Heart left ventricle (tissue), 16 donors: Measurements from ENCODE around the gene ICA1L. TPM values are rescaled to one million over a fixed set of nuclear protein-coding genes. Genes with fewer than 3 reads are reported as not detected.
A peak's percentile ranks its signal among the peaks of the same experiment; 100 is the strongest.

Experiments used
- ATAC-seq, 4 donors: fragments of 200-7000 bp; cut with Tn5 transposase; one replicate each; pipeline ENCODE4 v1.9.1; 2020 to 2022; ENCODE audit warnings: moderate library complexity in 4 of 4, mild to moderate bottlenecking in 3 of 4, moderate number of reproducible peaks in 1 of 4
- DNase-seq, 5 donors: peaks; one replicate each; pipeline ENCODE4 v3.0.0-alpha.2; 2020
- H3K27ac ChIP-seq, 12 donors: fragments of 200-600 bp; sonication (generic) in 4 of 12; one replicate each; pipeline versions ENCODE4 v1.5.0 to v1.8.0; 2016 to 2022; ENCODE audit warnings: mild to moderate bottlenecking in 2 of 12
- H3K27me3 ChIP-seq, 9 donors: fragments of 200-600 bp; sonication (generic) in 2 of 9; one replicate each; pipeline versions ENCODE4 v1.5.1 to v1.8.0; 2016 to 2022; ENCODE audit warnings: mild to moderate bottlenecking in 3 of 9
- H3K36me3 ChIP-seq, 9 donors: fragments of 200-600 bp; sonication (generic) in 2 of 9; one replicate each; pipeline versions ENCODE4 v1.5.0 to v1.8.0; 2018 to 2022; ENCODE audit warnings: mild to moderate bottlenecking in 2 of 9
- H3K4me1 ChIP-seq, 12 donors: fragments of 200-600 bp; sonication (generic) in 4 of 12; one replicate each; pipeline versions ENCODE4 v1.5.0 to v1.8.0; 2016 to 2022; ENCODE audit warnings: mild to moderate bottlenecking in 3 of 12
- H3K4me3 ChIP-seq, 12 donors: fragments of 200-600 bp; sonication (generic) in 4 of 12; one replicate each; pipeline versions ENCODE4 v1.5.0 to v1.8.0; 2017 to 2022; ENCODE audit warnings: mild to moderate bottlenecking in 9 of 12, moderate library complexity in 4 of 12
- H3K9me3 ChIP-seq, 12 donors: fragments of 200-600 bp; sonication (generic) in 4 of 12; one replicate each; pipeline versions ENCODE4 v1.5.0 to v1.8.0; 2016 to 2022; ENCODE audit warnings: mild to moderate bottlenecking in 1 of 12
- CTCF ChIP-seq, 12 donors: fragments of 200-600 bp; sonication (generic) in 4 of 12; IDR thresholded peaks; one replicate each; pipeline versions ENCODE4 v1.5.0 to v1.8.0; 2018 to 2022; ENCODE audit warnings: antibody characterized with exemption in 12 of 12, mild to moderate bottlenecking in 5 of 12
- POLR2A ChIP-seq, 2 donors: fragments of 450-650 bp; IDR thresholded peaks; one replicate each; pipeline ENCODE4 v1.6.1; 2017; ENCODE audit warnings: antibody characterized with exemption in 2 of 2, mild to moderate bottlenecking in 2 of 2, moderate library complexity in 2 of 2
- WGBS, 4 donors: extraction: QIAGEN DNeasy Blood & Tissue Kit in 2 of 4; methylation state at CpG; one replicate each; pipeline versions ENCODE4 v1.1.5 to v1.1.7; 2013 to 2018; 5-methylcytosine and 5-hydroxymethylcytosine counted together
- intact Hi-C, 10 donors: fragments of 100-400 bp; cut with DNase I; formaldehyde crosslinking; loops; one replicate each; pipeline versions ENCODE4 v1.11.1 to v1.14.2; 2022
- polyA plus RNA-seq, 2 donors: library from polyadenylated mRNA; stranded (reverse); fragments of 200-250 nt; gene quantifications; one replicate each; pipeline ENCODE4 v1.2.3, GENCODE V29; 2013
- total RNA-seq, 9 donors: library from RNA; depleted of rRNA in 2 of 9; stranded (reverse); fragments of >200 nt in 2 of 9; fragmentation: NEBNext Ultra II Directional in 3 of 9; extraction: Animal tissue kit (Norgen Biotek cat#: 25700) in 3 of 9; gene quantifications; one replicate each; pipeline versions ENCODE4 v1.1.0 to v1.2.4, GENCODE V29; 2016 to 2023
- donor health status: ischemic (EF 13 %, LVEDD 7.1; RV severe dilation, severe dysfunction).
- donor health status: healthy with polysubstance abuse.
- donor health status: DM: no; HTN: yes; CAD: no.
- donor health status: DM: no; HTN: no; CAD: no.
- donor health status: ischemic (EF 25% LVEDD 6.9; RV normal size, moderate dysfunction).
- donor health status: ischemic (EF 25% LVEDD 5.7; RV mildly dilated, moderate dysfunction).
- donor health status: healthy.
- donor health status: DM: yes; HTN: yes; CAD: no.
- donor health status: ischemic (EF 35%, LVEDD 5.7; RV mildly dilated, moderate dysfunction).
- donor health status: nonischemic (EF 11% LVEDD 7.7; RV severe dilation, severe dysfunction).
- donor health status: DM: yes; HTN: yes; CAD: no.
- donor health status: PGD.
- donor health status: ischemic (EF 29% LVEDD 5.4; RV normal size, mild dysfunction).
- donor health status: nonischemic (EF 23%, LVEDD 6.1; RV moderate dilation, normal function).

ICA1L gene
- total and polyA plus RNA-seq, 11 donors = 1.5 to 9.2 (median 6.0) TPM

DNA sequence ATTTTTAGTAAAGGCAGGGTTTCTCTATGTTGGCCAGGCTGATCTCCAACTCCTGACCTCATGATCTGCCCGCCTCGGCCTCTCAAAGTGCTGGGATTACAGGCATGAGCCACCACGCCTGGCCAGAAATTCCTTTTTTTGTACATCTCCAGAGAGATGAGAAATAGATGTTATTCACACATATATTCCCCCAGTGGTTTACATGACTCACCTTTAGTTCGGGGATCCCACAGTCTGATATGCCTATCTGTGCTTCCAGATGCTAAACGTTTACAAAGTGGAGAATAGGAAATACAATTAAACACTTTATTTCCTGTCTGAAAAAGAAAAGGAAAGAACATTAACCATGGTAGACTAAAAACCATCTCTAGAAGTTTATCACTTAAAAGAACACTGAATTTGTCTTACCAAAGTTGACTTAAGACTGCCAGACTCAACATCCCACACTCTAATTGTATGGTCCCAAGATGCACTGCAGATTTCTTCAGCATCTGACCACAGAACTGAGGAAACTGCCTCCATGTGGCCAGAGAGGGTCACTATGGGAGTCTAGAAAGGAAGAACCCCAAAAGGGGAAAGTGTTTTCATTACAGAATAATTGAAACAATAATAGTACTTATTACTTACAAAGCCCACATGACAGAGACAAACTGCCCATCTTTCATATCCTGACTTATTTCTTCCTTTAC is 12.6 kb upstream of the ICA1L start:
- TF ChIP-seq POLR2A (IDR thresholded peaks at IDR 0.05) (no peak), CTCF (IDR thresholded peaks at IDR 0.05) (no peak)
- 75 to 88% (median 83%) methylated on average over 5 of the region's 5 CpGs for WGBS, 4 donors
- Histone ChIP-seq H3K27ac (no peak overlapping the region), H3K4me3 (no peak overlapping the region), H3K27me3 (no peaks in the 10 kb centered on the region), H3K4me1 (peaks cover 0 to 8% (median 0%) of the 10 kb centered on the region in 12 donors), H3K36me3 (peaks cover 0 to 79% (median 58%) of the 10 kb centered on the region in 9 donors), H3K9me3 (no peaks in the 10 kb centered on the region)
- no peak for ATAC-seq
- no peak for DNase-seq
- intact Hi-C loops = loop anchor here in 1 of 10 donors (10.0 kb wide), 1 partner anchor 289 kb away; no protein-coding TSS in a partner anchor

DNA sequence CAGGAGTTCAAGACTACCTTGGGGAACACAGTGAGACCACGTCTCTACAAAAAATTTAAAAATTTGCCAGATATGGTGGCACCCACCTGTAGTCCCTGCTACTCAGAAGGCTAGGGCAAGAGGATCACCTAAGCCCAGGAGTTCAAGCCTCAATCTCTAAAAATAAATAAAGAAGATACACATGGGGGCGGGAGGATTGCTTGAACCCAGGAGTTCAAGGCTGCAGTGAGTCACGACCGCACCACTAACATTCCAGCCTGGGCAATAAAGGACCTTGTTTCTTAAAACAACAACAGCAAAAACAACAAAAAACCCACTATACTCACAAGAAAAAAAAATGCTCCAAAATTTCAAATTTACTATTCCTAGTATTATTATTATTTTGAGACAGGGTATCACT is 10.0 kb upstream of the ICA1L start:
- TF ChIP-seq POLR2A (IDR thresholded peaks at IDR 0.05) (no peak), CTCF (IDR thresholded peaks at IDR 0.05) (no peak)
- ATAC-seq (no peak), DNase-seq (no peak)
- intact Hi-C loops = loop anchor here in 1 of 10 donors (10.0 kb wide), 1 partner anchor 287 kb away; no protein-coding TSS in a partner anchor
- Histone ChIP-seq H3K4me1 (peaks cover 0 to 8% (median 0%) of the 10 kb centered on the region in 12 donors), H3K27me3 (no peaks in the 10 kb centered on the region), H3K4me3 (no peak overlapping the region), H3K36me3 (peaks cover 0 to 72% (median 45%) of the 10 kb centered on the region in 9 donors), H3K27ac (no peak overlapping the region), H3K9me3 (no peaks in the 10 kb centered on the region)
- 90 to 96% (median 92%) methylated on average over 4 of the region's 4 CpGs for WGBS, 4 donors

- no peak for TF ChIP-seq CTCF (IDR thresholded peaks at IDR 0.05)
- 96 to 99% (median 97%) methylated on average over 2 of the region's 2 CpGs for WGBS, 4 donors
- no peaks in the 10 kb centered on the region for H3K9me3 ChIP-seq
- H3K27ac ChIP-seq = no peak overlapping the region
- no peaks in the 10 kb centered on the region for H3K4me1 ChIP-seq
- H3K27me3 ChIP-seq = no peaks in the 10 kb centered on the region
- DNase-seq (no peak), ATAC-seq (no peak)
- H3K36me3 ChIP-seq = peaks cover 0 to 41% (median 25%) of the 10 kb centered on the region in 9 donors
- H3K4me3 ChIP-seq = no peak overlapping the region
- intact Hi-C loops = loop anchor here in 4 of 10 donors (10.0 kb wide), 3 partner anchors 103 to 593 kb away; no protein-coding TSS in a partner anchor
Observed at GRCh38 chr2:202877699-202878098, 6.1 kb upstream of the ICA1L start.

DNA sequence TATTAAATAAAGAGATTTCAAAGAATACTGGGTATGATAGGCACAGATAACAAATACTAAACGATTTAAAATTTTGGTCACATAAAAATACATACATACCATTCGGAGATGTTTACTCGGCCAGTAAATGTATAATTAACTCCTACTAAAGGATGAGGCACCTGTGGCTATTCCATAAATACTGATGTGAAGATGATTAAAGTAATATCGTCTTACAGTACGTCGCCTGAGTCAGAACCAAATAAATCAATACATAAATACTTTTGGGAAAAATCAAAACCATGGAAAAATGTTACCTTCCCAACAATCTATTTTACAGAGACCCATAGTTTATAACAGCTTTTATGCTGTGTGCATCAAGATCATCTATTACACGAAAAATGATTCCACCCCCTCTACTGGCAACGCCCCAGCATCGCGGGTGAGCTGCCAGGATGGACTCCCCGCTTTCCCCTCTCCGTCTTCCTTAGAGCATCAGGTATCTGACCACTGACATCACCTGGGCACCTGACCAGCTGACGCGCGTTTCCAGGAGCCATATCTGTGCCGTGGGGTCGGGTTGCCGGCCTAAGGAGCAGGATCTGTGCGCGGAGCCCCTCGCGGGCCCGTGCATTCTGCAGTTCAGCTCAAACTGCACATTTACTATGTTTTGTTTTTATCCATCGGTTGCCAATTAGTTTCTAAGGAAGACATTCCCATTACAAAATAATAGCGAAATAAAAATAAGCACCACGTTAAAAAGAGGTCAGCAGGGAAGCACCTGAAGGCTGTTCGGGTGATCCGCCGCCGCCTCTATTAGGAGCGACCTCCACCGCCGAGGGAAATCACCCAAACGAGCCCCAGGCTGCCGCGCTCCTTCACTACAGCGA is 901 bp downstream of the ICA1L start:
- intact Hi-C loops = loop anchor here in 8 of 10 donors (2.0 to 10.0 kb wide), 7 partner anchors 42 to 586 kb away; partner anchors contain the start of genes CARF (in 1 of the 8) and WDR12 (in 1 of the 8)
- peak in 11 of 12 donors; percentile 9 to 54 (median 31) for TF ChIP-seq CTCF (IDR thresholded peaks at IDR 0.05)
- TF ChIP-seq POLR2A (IDR thresholded peaks at IDR 0.05) = no peak
- ATAC-seq = peak; percentile 53 to 90 (median 78)

More for the DNA sequence above, 901 bp downstream of the ICA1L start:
- peak; percentile 49 to 70 (median 50) for DNase-seq
- Histone ChIP-seq H3K4me1 (peaks cover 0 to 13% (median 5%) of the 10 kb centered on the region in 12 donors), H3K9me3 (no peaks in the 10 kb centered on the region), H3K27ac (peak overlapping the region; percentile 7 to 87 (median 76)), H3K4me3 (peak overlapping the region; percentile 69 to 92 (median 84)), H3K36me3 (no peaks in the 10 kb centered on the region), H3K27me3 (no peaks in the 10 kb centered on the region)
- 4 to 6% (median 5%) methylated on average over 37 of the region's 37 CpGs for WGBS, 4 donors
